GM19025 (cell line): Measurements from ENCODE around the gene AKAP6.
"Not testable (repeated sequence)": the region's sequence is repeated elsewhere in the genome, so short reads cannot be mapped to it uniquely, and the experiment has no call there.

Experiments
- ATAC-seq: cut with Tn5 transposase; IDR thresholded peaks from one replicate; pipeline ENCODE4 v1.9.1; 2021; ENCODE audit warnings: mild to moderate bottlenecking, low read depth, moderate library complexity; ENCODE audit not compliant: unreplicated experiment

Gene AKAP6

DNA sequence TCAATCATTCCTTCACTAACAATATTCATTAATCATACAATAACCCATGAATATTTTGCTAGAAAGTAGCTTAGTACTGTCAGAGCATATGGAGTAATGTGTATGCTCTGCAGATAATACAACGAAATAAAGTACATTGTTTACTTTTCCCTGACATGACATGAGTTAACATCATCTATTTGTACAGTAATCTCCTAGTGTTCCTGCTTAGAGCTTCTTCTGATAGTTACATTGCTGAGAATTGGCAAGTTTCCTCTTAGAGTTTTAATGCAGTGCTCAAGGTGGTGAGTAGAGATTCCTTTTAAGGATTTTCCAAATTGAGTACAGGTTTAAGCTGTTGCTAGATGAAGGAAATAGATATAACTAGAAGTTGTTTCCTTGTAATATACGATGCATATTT lies 445.1 kb downstream of the AKAP6 start:
- no peak for ATAC-seq

DNA sequence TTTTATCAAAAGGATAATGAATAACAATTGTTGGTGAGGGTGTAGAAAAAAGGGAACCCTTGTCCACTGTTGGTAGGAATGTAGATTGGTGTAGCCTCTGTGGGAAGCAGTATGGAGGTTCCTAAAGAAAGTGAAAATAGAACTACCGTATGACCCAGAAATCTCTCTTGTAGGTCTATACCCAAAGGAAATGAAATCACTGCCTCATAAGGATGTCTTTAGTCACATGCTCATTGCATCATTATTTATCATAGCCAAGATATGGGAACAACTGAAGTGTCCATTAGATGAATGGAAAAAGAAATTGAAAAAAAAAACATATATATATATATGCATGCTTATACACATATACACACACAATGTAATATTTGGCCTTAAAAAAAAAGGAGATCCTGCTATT lies 450.7 kb downstream of the AKAP6 start:
- ATAC-seq: no peak

DNA sequence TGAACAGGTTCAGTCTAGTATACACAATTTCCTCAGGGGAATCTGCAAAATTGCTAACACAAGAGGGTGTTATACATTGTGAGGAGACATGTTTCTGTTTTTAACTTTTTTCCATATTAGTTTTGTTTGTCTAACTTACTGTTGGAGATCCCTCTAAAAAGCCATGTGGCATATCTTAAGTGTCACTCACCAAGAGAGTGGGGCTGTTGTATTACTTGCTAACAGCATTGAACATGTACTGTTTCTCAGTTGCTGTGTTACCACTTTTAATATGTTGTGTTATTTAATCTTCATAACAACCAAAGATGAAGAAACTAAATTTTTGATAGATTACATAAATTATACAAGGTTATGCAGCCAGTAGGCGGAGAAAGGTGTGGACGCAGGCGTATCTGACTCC lies 455.3 kb downstream of the AKAP6 start:
- no peak for ATAC-seq

DNA sequence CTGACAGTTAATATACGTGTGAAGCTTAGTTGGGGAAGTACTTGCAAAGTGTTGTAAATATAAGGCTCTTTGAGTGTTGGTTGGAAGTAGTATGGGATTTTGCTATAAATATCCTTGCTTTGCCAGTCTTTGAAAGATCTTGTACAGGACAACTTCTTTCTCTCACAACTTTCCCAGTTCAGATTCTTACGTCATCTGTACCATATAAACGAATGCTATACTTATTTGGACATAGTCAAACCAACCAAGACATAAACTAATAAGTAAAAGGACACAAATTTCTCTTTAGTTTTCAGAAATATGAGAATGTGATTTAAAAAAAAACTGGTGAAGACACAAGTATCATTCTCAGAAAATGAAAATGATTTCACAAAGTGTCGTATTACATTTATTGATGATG lies 456.5 kb downstream of the AKAP6 start:
- ATAC-seq: no peak

DNA sequence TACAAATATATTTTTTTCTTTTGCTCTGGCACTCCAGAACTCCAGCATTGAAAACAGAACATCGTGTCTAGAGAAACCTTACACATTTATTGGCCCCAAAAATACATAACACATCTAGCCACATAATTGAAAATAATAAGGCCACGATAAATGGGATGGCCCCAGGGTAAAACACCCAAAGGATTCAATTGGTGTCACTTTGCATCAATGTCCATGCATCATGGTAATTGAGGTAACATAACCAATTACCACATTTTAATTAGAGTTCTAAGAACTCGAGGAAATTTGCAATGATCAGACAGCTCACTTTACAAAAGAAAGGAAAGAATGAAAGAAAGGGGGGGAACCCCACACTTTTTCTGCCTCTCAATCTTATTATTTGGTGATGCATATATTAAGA lies 457.8 kb downstream of the AKAP6 start:
- no peak for ATAC-seq

DNA sequence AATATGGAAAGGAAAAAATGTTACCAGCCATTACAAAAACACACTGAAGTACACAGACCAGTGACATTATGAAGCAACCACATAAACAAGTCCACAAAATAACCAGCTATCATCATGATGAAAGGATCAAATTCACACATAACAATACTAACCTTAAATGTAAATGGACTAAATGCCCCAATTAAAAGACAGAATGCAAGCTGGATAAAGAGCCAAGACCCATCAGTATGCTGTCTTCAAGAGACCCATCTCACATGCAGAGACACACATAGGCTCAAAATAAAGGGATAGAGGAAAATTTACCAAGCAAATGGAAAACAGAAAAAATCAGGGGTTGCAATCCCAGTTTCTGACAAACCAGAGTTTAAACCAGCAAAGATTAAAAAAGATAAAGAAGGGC lies 463.9 kb downstream of the AKAP6 start:
- ATAC-seq: not testable (repeated sequence)

DNA sequence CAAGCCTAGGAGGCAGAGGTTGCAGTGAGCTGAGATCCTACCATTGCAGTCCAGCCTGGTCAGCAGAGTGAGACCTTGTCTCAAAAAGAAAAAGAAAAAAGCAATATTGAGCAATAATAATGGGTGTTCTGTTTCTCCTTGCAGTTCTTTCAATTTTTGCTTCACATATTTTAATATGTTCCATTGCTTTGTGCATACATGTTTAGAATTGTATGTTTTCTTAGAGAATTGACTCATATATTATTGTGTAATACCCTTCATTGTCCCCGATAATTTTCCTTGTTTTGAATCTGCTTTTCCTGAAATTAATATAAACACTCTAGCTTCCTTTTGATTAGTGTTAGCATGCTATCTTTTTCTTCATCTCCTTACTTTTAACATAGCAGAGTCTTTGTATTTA lies 471.2 kb downstream of the AKAP6 start:
- no peak for ATAC-seq

DNA sequence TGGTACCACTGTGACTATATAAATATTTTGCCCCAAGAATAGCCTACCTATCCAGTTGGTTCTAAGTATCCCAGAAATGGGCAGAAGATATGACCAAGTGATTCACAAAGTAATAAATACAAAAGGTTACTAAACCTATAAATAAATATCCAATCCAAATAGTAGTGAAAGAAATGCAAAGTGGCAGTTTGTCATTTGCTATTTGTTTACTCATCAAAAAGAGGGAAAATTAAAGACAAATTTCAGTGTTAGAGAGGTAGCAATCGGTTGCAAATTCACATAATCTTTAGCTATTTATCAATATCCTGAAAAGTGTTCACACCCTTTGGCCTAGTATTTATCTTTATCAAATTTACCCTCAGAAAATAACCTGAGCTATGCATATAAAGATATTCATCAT lies 473.2 kb downstream of the AKAP6 start:
- ATAC-seq: no peak

DNA sequence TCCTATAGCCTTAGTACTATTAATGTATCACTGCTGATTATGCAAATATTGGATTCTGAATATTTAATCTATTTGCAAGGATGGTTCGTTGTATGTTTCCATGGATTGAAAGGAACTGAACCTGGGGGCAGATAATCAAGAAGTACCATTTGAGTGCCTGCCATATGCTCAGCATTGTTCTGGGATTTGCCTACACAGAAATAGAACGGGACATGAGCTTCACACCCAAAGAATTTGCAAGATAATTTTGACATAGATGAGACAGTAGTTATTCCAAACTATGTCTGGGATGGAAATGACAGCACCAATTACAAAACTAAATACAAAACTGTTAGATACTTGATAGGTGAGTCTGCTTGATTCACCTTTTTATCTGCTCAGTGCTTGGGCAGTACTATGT lies 476.9 kb downstream of the AKAP6 start:
- no peak for ATAC-seq

DNA sequence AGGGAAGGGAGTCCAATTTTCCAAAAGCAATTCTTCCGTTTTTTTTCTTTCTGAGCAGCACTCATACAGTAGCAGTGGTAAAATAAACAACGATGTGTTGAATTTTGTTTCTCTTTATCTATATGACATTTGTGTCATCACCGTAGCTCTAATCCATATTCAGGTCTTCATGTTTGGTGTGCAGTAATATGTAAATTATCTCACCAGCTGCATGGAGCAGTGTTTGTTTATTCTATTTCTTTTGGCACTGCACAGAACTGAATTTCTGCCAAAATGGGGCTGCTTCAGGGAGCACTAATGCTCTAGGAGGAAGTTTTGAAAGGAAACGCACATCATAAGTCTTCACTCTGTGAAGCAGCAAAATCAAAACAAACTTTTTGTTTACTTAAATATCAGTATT lies 479.5 kb downstream of the AKAP6 start:
- ATAC-seq: no peak

DNA sequence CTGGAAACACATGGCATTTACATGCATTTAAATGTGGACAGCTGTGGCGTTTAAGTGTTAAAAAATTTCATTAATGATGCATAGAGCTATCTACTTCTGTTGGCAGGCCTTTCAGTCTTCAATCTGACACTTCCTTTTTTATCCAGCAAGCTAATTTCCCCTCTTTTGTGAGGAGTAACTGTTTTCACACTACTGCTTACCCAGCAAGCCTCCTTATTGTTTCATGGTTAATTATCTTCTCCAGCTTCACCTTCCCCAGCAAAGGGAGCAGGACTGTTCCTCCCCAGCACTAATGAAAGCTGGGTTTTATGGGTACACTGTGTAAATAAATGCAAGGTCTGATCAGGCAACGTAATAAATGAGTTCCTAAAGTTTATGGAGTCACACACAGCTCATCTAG lies 480.2 kb downstream of the AKAP6 start:
- ATAC-seq: no peak

DNA sequence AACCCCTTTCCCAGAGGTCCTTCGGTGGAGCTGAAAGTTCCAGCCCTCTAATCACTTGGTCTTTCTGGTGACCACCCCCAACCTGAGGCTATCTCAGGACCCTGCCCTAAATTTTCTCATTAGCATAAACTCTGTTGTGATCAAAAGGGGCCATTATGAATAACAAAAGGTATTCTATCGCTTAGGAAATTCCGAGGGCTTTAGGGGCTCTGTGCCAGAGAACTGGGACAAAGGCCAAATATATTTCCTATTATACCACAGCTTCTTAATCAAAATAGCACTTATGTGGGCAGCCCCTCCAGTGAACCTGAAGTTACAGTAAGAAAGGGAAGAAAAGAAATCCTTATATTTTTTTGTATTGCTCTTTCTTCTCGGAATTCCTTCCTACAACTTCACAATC lies 484.3 kb downstream of the AKAP6 start:
- no peak for ATAC-seq

DNA sequence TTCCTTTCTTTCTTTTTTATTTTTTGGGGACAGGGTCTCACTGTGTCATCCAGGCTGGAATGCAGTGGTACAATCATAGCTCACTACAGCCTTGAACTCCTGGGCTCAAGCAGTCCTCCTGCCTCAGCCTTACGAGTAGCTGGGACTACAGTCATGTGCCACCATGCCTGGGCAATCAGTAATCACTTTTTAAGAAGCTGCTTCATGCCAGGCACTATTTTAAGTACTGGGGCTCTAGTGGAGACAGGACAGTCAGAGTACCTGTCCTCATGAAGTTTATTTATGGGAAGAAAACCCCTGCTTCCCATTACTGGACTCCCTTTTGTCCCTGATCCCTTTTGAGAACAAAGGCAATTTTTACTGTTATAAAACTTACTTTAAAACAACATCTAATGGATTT lies 485.6 kb downstream of the AKAP6 start:
- no peak for ATAC-seq

DNA sequence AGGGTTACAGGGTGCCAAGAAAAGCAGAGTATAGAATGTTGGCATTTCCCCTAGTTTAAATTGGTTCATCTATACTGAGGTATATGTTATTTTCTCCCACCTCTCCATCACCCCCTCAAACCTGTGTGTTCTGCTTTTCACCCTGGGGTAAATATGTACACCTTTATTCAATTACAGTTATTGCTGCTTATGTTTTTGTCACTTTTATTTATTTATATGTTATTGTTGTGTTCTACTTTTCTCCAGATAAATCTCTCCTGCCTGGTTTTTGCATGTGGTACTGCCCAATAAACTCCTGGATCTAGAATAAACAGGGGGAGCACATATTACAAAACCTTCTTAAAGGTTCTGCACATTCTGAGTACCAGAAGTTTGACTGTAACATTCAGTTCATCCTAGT lies 487.5 kb downstream of the AKAP6 start:
- no peak for ATAC-seq

DNA sequence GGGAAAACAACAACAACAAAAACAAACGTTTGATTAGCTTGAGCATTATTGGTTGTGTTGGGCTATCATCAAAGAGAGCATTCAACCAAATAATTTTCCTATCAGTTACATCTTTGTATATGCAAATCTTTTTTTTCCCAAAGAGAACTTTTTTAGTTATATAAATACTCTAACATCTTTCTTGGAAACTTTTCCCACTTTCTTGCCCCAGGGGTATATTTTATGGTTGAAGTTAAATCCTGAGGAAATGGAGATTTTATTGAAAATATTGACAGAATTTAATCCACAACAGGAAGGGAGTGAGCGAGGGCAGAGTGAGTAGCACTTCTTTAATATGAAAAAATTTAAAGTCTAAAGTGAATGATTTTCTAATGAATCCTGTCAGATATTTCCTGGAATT lies 488.7 kb downstream of the AKAP6 start:
- ATAC-seq: no peak

DNA sequence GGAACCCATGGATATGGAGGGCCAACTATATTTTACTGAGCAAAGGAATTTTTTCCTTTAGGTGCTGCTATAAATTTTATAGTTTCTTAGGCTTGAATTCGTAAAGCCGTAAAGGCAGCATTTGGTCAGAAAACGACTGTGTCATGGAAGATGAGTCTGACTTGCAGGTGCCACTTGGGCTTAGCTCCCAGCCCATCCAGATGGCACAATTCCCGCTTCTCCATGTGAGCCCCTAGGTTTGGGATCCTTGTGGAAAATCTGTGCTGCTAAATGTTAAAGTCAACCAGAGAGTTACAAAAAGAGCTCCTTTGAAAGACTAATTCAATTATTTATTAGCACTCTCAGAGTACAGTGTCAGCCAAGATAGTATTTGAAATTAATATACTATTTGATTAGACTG lies 489.5 kb downstream of the AKAP6 start:
- ATAC-seq: no peak

DNA sequence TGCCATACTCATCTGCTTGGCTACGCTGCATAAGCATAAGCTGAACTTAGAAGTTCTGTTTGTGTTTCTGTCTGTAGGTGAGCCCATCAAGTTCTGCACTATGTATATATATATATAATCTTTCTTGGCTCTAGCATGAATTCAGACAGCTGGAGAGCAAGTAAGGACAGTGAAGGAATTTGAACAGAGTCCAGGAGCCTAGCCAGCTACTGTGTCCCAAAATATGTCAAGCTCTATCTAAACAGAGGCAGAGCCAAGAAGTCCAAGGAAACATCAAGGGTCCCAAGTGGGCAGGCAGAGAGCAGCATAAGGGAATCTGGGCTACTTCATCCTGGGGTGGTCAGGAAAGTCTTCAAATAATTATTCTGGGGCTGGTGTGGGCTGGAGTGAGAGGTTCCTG lies 491.1 kb downstream of the AKAP6 start:
- ATAC-seq: no peak

DNA sequence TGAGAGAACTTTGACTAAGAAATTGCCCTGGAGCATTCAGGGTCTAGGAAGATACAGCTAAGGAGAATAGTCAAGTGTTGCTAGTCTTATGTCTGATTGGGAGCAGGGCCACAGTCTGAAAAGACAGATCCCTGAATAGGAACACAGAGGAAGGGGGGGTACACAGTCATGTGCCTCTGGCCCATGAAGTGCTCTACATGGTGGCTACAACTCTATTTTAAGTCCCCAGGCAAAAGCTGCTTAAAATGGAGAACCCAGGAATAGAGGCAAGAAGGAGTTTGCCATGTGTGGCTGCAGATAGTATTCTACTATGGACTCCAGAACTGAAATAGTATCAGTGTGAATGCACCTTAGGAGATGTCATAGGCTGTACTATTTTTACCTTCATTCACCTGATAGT lies 491.6 kb downstream of the AKAP6 start:
- no peak for ATAC-seq

DNA sequence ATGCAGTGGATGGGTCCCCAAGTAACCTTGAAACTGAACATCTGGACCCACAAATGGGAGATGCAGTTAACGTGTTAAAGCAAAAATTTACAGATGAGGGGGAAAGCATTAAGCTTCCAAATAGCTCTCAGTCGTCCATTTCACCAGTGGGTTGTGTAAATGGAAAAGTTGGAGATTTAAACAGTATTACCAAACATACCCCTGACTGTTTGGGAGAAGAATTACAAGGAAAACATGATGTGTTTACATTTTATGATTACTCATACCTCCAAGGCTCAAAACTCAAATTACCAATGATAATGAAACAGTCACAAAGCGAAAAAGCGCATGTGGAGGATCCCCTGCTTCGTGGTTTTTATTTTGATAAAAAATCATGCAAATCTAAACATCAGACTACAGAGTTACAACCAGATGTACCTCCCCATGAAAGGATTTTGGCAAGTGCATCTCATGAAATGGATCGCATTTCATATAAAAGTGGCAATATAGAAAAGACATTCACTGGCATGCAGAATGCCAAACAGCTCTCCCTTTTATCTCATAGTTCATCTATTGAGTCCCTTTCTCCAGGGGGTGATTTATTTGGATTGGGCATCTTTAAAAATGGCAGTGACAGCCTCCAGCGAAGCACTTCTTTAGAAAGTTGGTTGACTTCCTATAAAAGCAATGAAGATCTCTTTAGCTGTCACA lies 493.0 kb downstream of the AKAP6 start:
- no peak for ATAC-seq

DNA sequence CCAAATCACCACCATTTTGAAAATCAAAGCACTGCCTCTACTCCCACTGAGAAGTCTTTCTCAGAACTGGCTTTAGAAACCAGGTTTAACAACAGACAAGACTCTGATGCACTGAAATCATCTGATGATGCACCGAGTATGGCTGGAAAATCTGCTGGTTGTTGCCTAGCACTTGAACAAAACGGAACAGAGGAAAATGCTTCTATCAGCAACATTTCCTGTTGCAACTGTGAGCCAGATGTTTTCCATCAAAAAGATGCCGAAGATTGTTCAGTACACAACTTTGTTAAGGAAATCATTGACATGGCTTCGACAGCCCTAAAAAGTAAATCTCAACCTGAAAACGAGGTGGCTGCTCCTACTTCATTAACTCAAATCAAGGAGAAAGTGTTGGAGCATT lies 494.6 kb downstream of the AKAP6 start:
- no peak for ATAC-seq

DNA sequence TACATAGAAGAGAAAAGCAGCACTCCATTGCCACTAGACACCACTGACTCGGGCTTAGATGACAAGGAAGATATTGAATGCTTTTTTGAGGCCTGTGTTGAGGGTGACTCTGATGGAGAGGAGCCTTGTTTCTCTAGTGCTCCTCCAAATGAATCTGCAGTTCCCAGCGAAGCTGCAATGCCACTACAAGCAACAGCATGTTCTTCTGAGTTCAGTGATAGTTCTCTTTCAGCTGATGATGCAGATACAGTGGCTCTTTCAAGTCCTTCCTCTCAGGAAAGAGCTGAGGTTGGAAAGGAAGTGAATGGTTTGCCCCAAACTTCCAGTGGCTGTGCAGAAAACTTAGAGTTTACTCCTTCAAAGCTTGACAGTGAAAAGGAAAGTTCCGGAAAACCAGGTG lies 495.1 kb downstream of the AKAP6 start:
- ATAC-seq: no peak

DNA sequence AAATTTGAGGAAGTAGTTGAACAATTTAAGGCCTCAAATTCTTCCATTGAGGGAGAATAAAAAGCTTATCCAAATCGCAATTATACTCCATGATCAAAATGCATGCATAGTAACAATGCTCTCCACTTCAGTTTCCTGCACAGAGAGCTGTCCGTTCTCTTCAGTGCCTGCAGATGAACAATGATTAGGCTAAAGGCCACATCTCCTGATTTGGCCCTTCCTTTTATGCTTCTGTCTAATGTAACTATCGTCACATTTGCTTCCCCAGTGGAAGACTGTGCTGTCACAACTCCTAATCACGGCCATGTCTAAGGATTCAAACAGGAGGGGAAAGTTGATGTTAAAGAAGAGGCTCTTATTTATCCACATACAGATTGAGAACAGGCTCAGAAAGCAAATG lies 496.0 kb downstream of the AKAP6 start:
- no peak for ATAC-seq

DNA sequence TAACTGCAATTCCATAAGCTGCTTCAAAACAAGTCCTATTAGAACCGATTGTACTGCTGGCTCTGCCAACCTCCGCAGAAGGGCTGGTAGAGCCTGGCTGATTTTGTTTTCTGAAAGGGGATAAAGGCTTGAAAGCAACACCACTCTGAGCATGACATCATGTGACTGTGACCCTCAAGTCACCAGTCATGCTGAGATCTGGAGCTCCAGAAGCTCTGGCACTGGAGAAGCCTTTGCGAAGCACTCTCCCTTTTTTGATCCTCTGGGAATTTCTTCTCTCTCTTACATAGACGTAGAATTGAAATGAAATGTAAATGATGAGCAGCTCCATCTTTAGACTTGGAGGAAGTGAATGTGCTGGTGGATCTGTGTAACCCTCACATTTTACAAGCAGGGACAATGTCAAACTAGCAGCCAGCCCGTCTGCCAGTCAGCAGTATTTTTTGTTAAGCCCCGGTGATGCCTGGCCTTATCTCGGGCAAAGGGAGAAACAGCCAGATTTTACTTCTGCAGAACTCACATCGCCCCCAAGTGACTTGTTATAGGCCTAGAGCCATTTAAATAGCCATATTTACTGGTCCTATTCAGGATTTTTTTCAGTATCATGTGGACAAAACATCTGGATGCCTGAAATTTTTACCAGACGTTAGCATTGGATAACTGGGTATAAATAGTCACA lies 497.4 kb downstream of the AKAP6 start:
- no peak for ATAC-seq
